Measurements from ENCODE around the gene TNNI3K.

Gene TNNI3K

DNA sequence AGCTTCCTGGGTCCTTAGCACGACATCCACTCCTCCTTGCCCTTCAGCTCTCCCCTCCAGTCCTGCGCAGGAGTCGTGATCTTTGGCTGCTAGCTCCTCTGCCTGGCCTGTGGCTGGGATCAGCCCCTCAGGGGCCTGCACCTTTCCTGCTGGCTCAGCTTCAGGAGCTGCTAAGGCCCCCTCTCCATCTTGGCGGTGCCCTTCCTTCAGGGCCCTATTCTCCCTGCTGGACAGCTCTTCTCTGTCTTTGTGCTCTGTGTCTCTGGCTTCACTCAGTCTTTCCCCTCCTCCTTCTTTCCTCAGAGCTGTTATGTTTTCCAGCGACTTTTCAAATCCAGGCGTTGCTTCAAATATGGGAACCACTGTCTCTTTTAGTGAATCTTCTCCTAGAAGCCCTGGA lies 336.7 kb downstream of the TNNI3K start:
- no peak for DNase-seq (ENCODE audit: low read depth)

- no peak for DNase-seq (ENCODE audit: low read depth)
Measured at GRCh38 chr1:74578101-74578500, 342.9 kb downstream of the TNNI3K start.

DNA sequence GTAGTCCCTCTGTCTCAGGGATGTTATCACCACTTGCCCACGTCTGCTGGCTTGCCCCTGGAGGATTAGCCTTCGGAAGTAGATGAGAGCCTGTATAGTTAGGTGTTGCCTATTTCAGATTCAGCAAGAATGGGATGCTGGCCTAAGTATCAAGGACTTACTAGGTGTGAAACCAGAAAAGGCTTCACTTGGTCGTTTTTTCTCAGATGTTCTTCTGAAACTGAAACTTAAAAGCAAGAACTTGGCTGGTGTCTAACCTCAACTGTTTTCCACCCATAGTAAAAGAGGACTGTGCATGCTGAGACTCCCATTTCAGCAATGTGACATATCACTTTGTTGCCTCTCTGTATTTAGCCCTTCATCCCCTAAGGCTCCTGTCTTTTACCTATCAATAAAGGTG lies 344.2 kb downstream of the TNNI3K start:
- DNase-seq (ENCODE audit: low read depth): no peak

DNA sequence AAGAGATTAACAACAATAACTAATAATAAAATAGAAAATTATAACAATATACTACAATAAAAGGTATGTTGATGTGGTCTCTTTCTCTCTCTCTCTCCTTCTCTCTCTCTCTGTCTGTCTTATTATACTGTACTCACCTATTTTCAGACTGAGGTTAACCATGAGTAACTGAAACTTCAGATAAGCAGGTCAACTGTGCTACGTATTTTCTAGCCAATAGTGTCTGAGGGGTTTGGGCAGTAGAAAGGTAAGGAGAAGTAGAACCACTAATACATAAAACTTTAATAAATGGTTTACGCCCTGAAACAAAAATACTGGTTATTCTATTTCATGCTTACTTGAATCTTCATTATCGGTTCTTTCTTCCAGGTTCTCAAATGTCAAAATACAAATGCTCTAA lies 348.2 kb downstream of the TNNI3K start:
- DNase-seq (ENCODE audit: low read depth): no peak

- DNase-seq (ENCODE audit: low read depth): no peak
Measured at GRCh38 chr1:74584185-74584584, 349.0 kb downstream of the TNNI3K start.

GRCh38 chr1:74586253-74586897 lies 351.2 kb downstream of the TNNI3K start:
- DNase-seq (ENCODE audit: low read depth): no peak

GRCh38 chr1:74587888-74588287 lies 352.7 kb downstream of the TNNI3K start:
- no peak for DNase-seq (ENCODE audit: low read depth)

- no peak for DNase-seq (ENCODE audit: low read depth)
Measured at GRCh38 chr1:74590288-74590687, 355.1 kb downstream of the TNNI3K start.

DNA sequence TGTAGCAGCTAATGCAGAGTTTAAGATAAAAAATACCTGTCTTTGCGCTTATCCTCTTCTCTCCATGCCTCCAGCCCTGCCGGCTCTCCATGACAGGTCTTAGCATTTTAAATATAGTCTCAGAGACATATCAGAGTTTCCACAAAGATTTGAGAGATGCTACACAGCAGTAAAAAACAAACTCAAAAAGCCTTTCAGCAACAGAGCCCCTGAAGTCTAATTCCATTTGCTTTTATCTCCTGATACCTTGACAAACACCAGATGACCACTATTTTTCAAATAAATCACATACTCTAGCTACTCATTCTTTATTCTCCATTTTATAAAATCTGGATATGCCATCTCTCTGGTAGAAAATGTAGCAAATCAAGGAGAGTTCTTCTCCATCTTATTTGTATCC lies 356.8 kb downstream of the TNNI3K start:
- DNase-seq (ENCODE audit: low read depth): no peak

DNA sequence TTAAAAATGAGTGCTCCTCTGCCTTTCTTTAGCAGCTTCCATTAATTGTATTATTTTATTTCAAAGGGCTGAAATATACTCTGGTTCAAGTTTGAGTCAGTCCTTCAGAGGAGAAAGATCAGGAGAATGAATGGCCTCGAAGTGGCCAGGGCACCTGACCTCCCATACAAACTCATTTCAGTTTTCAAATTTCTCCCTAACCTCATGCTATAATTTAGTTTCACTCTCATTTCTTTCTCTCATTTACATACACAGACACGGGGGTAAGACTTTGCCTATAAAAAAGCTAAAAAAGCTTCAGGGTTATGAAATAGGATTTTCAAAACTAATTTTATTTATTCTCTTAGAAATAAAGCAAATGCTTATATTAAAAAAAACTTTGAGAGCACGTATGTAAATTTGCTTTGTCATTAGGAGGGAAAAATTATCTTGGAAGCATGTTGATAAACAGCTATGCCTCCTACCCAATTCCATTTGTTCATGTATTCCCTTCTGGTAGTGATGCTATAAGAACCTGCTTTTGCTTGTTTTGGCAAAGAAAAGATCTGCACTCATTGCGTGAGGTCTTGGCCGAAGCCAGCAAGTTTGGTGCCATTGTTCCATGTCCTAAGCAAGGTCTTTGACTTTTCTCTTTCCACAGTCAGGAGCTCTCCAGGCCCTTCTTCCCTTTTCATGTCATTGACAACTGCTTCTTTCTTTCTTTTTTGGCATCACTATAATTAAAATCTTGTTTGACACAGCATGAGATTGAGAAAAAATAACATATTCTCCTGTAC lies 357.6 kb downstream of the TNNI3K start:
- no peak for DNase-seq (ENCODE audit: low read depth)

Measured in stromal cell of bone marrow (primary cell).